T-helper 2 cell treated with Interferon-gamma antibody and Interleukin-4, amounts not matched to agents 100 ng/mL and 5 ng/mL, for 36 hours (primary cell): ENCODE data around the gene PSMB7. TPM values are rescaled to one million over a fixed set of nuclear protein-coding genes. Genes with fewer than 3 reads are reported as not detected.

Experiments used
- intact Hi-C: fragments of 100-400 bp; cut with micrococcal nuclease; formaldehyde crosslinking; loops from one replicate; pipeline ENCODE4 v1.15.1; 2023
- total RNA-seq: library from RNA; stranded (reverse); gene quantifications from 2 replicates; pipeline ENCODE4 v1.2.3, GENCODE V29; 2022

PSMB7 gene
- total RNA-seq, 1 donor from 2014 or later: 140 TPM

- intact Hi-C loops: no loop called here
Measured at GRCh38 chr9:124329206-124329792, 85.9 kb downstream of the PSMB7 start.

GRCh38 chr9:124328285-124328684, 87.0 kb downstream of the PSMB7 start:
- intact Hi-C loops: no loop called here

GRCh38 chr9:124327491-124327890, 87.8 kb downstream of the PSMB7 start:
- intact Hi-C loops: no loop called here

GRCh38 chr9:124326378-124326777, 88.9 kb downstream of the PSMB7 start:
- intact Hi-C loops: no loop called here

- intact Hi-C loops: no loop called here
Measured at GRCh38 chr9:124325816-124326215, 89.4 kb downstream of the PSMB7 start.

- intact Hi-C loops: no loop called here
Measured at GRCh38 chr9:124323904-124324303, 91.3 kb downstream of the PSMB7 start.

- intact Hi-C loops: no loop called here
Measured at GRCh38 chr9:124322618-124323432, 92.4 kb downstream of the PSMB7 start.

- intact Hi-C loops: no loop called here
Measured at GRCh38 chr9:124321935-124322334, 93.3 kb downstream of the PSMB7 start.

GRCh38 chr9:124321416-124321815, 93.8 kb downstream of the PSMB7 start:
- intact Hi-C loops: no loop called here

- intact Hi-C loops: loop anchor here (1.0 kb wide), 1 partner anchor 193 kb away; no protein-coding TSS in a partner anchor
Measured at GRCh38 chr9:124320062-124320973, 94.9 kb downstream of the PSMB7 start.

GRCh38 chr9:124315882-124316281, 99.4 kb downstream of the PSMB7 start:
- intact Hi-C loops: no loop called here

- intact Hi-C loops: no loop called here
Measured at GRCh38 chr9:124313940-124314339, 101.3 kb downstream of the PSMB7 start.

GRCh38 chr9:124312290-124313265, 102.7 kb downstream of the PSMB7 start:
- intact Hi-C loops: no loop called here

GRCh38 chr9:124311283-124311682, 104.0 kb downstream of the PSMB7 start:
- intact Hi-C loops: no loop called here

- intact Hi-C loops: no loop called here
Measured at GRCh38 chr9:124309667-124310084, 105.6 kb downstream of the PSMB7 start.

GRCh38 chr9:124308606-124309491, 106.4 kb downstream of the PSMB7 start:
- intact Hi-C loops: no loop called here

- intact Hi-C loops: no loop called here
Measured at GRCh38 chr9:124307379-124308030, 107.7 kb downstream of the PSMB7 start.

GRCh38 chr9:124306098-124306735, 109.0 kb downstream of the PSMB7 start:
- intact Hi-C loops: no loop called here

GRCh38 chr9:124304285-124304684, 111.0 kb downstream of the PSMB7 start:
- intact Hi-C loops: no loop called here
